HepG2 (cell line): ENCODE data around the gene ZNF248. TPM values are rescaled to one million over a fixed set of nuclear protein-coding genes. Genes with fewer than 3 reads are reported as not detected.

ENCODE experiments used
- ATF7-NPFF ChIP-seq: sonication (generic); formaldehyde crosslinking; IDR thresholded peaks from 2 replicates; pipeline ENCODE4 v1.8.1; 2023; ENCODE audit warnings: mild to moderate bottlenecking, low read depth, missing genetic modification reagents, moderate library complexity
- CSRNP2 ChIP-seq: sonication (generic); formaldehyde crosslinking; conservative IDR thresholded peaks from 2 replicates; pipeline ENCODE4 v1.8.0; 2022; ENCODE audit warnings: low read depth, missing genetic modification reagents
- DRAP1 ChIP-seq: IDR thresholded peaks from 2 replicates; pipeline ENCODE4 v1.6.1; 2016; ENCODE audit warnings: missing genetic modification reagents, missing compliant biosample characterization
- E2F1 ChIP-seq: sonication (generic); formaldehyde crosslinking; IDR thresholded peaks from 2 replicates; pipeline ENCODE4 v1.5.0; 2020; ENCODE audit warnings: missing genetic modification reagents
- GATAD1 ChIP-seq: IDR thresholded peaks from 2 replicates; pipeline ENCODE4 v1.6.1; 2016; ENCODE audit warnings: missing genetic modification reagents, missing compliant biosample characterization
- HNF1B ChIP-seq: sonication (generic); formaldehyde crosslinking; IDR thresholded peaks from 2 replicates; pipeline ENCODE4 v1.5.1; 2020; ENCODE audit warnings: mild to moderate bottlenecking, moderate library complexity, missing genetic modification reagents
- LRRFIP1 ChIP-seq: sonication (generic); formaldehyde crosslinking; conservative IDR thresholded peaks from 2 replicates; pipeline ENCODE4 v1.4.0; 2020; ENCODE audit warnings: missing genetic modification reagents
- POLR2A ChIP-seq, 2 experiments: IDR thresholded peaks; 2 replicates each; pipeline ENCODE4 v1.6.1; 2011; ENCODE audit warnings: low read depth in 2 of 2, low read length in 2 of 2, mild to moderate bottlenecking in 1 of 2, moderate library complexity in 1 of 2; ENCODE audit not compliant: insufficient read depth in 1 of 2
- SP1 ChIP-seq, 2 experiments: fragments of 450-650 bp in 1 of 2; sonication (generic) in 1 of 2; formaldehyde crosslinking in 1 of 2; IDR thresholded peaks; 2 replicates each; pipeline versions ENCODE4 v1.4.0 to v1.6.1; 2016 to 2020; ENCODE audit warnings: missing genetic modification reagents in 1 of 2
- TOE1 ChIP-seq: sonication (generic); formaldehyde crosslinking; IDR thresholded peaks from 2 replicates; pipeline ENCODE4 v1.4.0; 2020; ENCODE audit warnings: mild to moderate bottlenecking, missing genetic modification reagents
- TSC22D2 ChIP-seq: sonication (generic); formaldehyde crosslinking; IDR thresholded peaks from 2 replicates; pipeline ENCODE4 v1.5.1; 2020; ENCODE audit warnings: missing genetic modification reagents, mild to moderate bottlenecking, borderline replicate concordance
- ZNF138 ChIP-seq: sonication (generic); formaldehyde crosslinking; IDR thresholded peaks from 2 replicates; pipeline ENCODE4 v1.5.0; 2020; ENCODE audit warnings: mild to moderate bottlenecking, low read depth, missing genetic modification reagents
- ZNF30 ChIP-seq: sonication (generic); formaldehyde crosslinking; IDR thresholded peaks from 2 replicates; pipeline ENCODE4 v1.5.0; 2020; ENCODE audit warnings: mild to moderate bottlenecking, missing genetic modification reagents
- ZNF367 ChIP-seq: sonication (generic); formaldehyde crosslinking; IDR thresholded peaks from 2 replicates; pipeline ENCODE4 v1.4.0; 2020; ENCODE audit warnings: missing genetic modification reagents, borderline replicate concordance
- ZNF530 ChIP-seq: sonication (generic); formaldehyde crosslinking; IDR thresholded peaks from 2 replicates; pipeline ENCODE4 v1.5.0; 2020; ENCODE audit warnings: low read depth, mild to moderate bottlenecking, missing genetic modification reagents
- ZNF556 ChIP-seq: sonication (generic); formaldehyde crosslinking; IDR thresholded peaks from 2 replicates; pipeline ENCODE4 v1.4.0; 2020; ENCODE audit warnings: mild to moderate bottlenecking, missing genetic modification reagents, borderline replicate concordance
- ZNF607 ChIP-seq: sonication (generic); formaldehyde crosslinking; IDR thresholded peaks from 2 replicates; pipeline ENCODE4 v1.5.1; 2020; ENCODE audit warnings: missing genetic modification reagents, mild to moderate bottlenecking, borderline replicate concordance
- ZNF713 ChIP-seq: sonication (generic); formaldehyde crosslinking; IDR thresholded peaks from 2 replicates; pipeline ENCODE4 v1.4.0; 2020; ENCODE audit warnings: mild to moderate bottlenecking, missing genetic modification reagents
- ZNF724P ChIP-seq: sonication (generic); formaldehyde crosslinking; IDR thresholded peaks from 2 replicates; pipeline ENCODE4 v1.8.0; 2022; ENCODE audit warnings: missing genetic modification reagents, borderline replicate concordance
- ZSCAN9 ChIP-seq: IDR thresholded peaks from 2 replicates; pipeline ENCODE4 v1.6.1; 2016; ENCODE audit warnings: borderline replicate concordance
- polyA plus RNA-seq, 8 experiments: library from polyadenylated mRNA; depleted of rRNA in 3 of 8; stranded (reverse) in 7 of 8; unstranded in 1 of 8; fragments of >200 nt; fragmentation: Illumina TruSeq in 4 of 8; extraction: Trizol in 4 of 8; gene quantifications; 2 replicates each; pipeline versions ENCODE4 v1.2.1 to v1.2.3, GENCODE V29; 2011 to 2016; ENCODE audit warnings: low read depth in 4 of 8, missing spikeins in 1 of 8, mixed read lengths in 1 of 8; ENCODE audit not compliant: insufficient read depth in 1 of 8
- total RNA-seq, 5 experiments: library from RNA; depleted of rRNA; stranded (reverse); fragments of >200 nt; fragmentation: Illumina TruSeq; extraction: Trizol; gene quantifications; 2 replicates each; pipeline ENCODE4 v1.2.3, GENCODE V29; 2016; ENCODE audit warnings: low read depth in 1 of 5

The ZNF248 gene
- total and polyA plus RNA-seq, 2 of the 13 experiments (the other 11 are each of a cell fraction or from before 2014, with no cell fraction given): 12.8 to 13.3 TPM

GRCh38 chr10:37857287-37858211 is at the start of gene ZNF248 (continued):
- peak; percentile 64; the same call in 1 of the 2 replicates for TF ChIP-seq ZNF607
- no peak for TF ChIP-seq LRRFIP1 (CRISPR knock-in tag)
- 0 out of 2 replicates have a peak, but pooled peaks have one; percentile 82 for TF ChIP-seq ZNF138 (CRISPR knock-in tag)
- TF ChIP-seq ZNF30 (CRISPR knock-in tag): no peak
- TF ChIP-seq CSRNP2 (CRISPR knock-in tag): 0 out of 2 replicates have a peak, but pooled peaks have one; percentile 72
- TF ChIP-seq SP1 (IDR thresholded peaks at IDR 0.05): no peak
- peak; percentile 62 for TF ChIP-seq SP1 (CRISPR knock-in tag; IDR thresholded peaks at IDR 0.05)
- peak; percentile 90 for TF ChIP-seq DRAP1 (CRISPR knock-in tag)
- peak; percentile 85 for TF ChIP-seq GATAD1 (CRISPR knock-in tag)
- TF ChIP-seq TOE1: peak; percentile 88; the same call in 1 of the 2 replicates
- peak; percentile 70; the same call in 1 of the 2 replicates for TF ChIP-seq ZSCAN9 (CRISPR knock-in tag)
- TF ChIP-seq ZNF713 (CRISPR knock-in tag): peak; percentile 81; the same call in 1 of the 2 replicates
- TF ChIP-seq ZNF724P (CRISPR knock-in tag): peak; percentile 95; the same call in 1 of the 2 replicates
- TF ChIP-seq ZNF530 (CRISPR knock-in tag): 0 out of 2 replicates have a peak, but pooled peaks have one; percentile 82
- TF ChIP-seq ATF7-NPFF (CRISPR knock-in tag): peak; percentile 96
- TF ChIP-seq TSC22D2: peak; percentile 92; the same call in 1 of the 2 replicates
- TF ChIP-seq E2F1 (CRISPR knock-in tag): 0 out of 2 replicates have a peak, but pooled peaks have one; percentile 35
- peak; percentile 63; the same call in 1 of the 2 replicates for TF ChIP-seq ZNF556 (CRISPR knock-in tag)
- TF ChIP-seq HNF1B (CRISPR knock-in tag): no peak
- TF ChIP-seq POLR2A (IDR thresholded peaks at IDR 0.05; ENCODE audit: insufficient read depth in 1 of 2, low read depth in 2 of 2, low read length in 2 of 2): peak; percentile 98 to 99
- TF ChIP-seq ZNF367 (CRISPR knock-in tag): no peak; the same call in 1 of the 2 replicates
